WTC11 (cell line): ENCODE results near the gene INSM2.

Experiments
- CTCF ChIP-seq: fragments of 200-600 bp; IDR thresholded peaks from 2 replicates; pipeline ENCODE4 v1.8.0; 2022; ENCODE audit warnings: antibody characterized with exemption
- PRRX2 ChIP-seq: fragments of 250-450 bp; sonication (Bioruptor Pico); IDR thresholded peaks from 2 replicates; pipeline ENCODE4 v1.8.0; 2021; ENCODE audit warnings: mild to moderate bottlenecking

GRCh38 chr14:35573911-35574310 is 39.9 kb downstream of the INSM2 start:
- no peak for TF ChIP-seq PRRX2 (CRISPR knock-in tag)
- no peak for TF ChIP-seq CTCF
